GM06990 (cell line): ENCODE results near the gene PPP1R13L.

Experiments
- DNase-seq: peaks from one replicate; pipeline ENCODE4 v3.0.0-alpha.2; 2011; ENCODE audit not compliant: insufficient read length; ENCODE audit errors: extremely low read depth
- H3K27me3 ChIP-seq: replicated peaks from 2 replicates; pipeline ENCODE4 v1.6.0; 2011; ENCODE audit warnings: low read length; ENCODE audit not compliant: control insufficient read depth, insufficient read depth
- H3K36me3 ChIP-seq: 2 replicates; pipeline ENCODE4 v1.5.1; 2011; ENCODE audit warnings: low read length; ENCODE audit not compliant: control insufficient read depth, insufficient read depth
- H3K4me3 ChIP-seq: replicated peaks from 2 replicates; pipeline ENCODE4 v1.5.1; 2011; ENCODE audit warnings: low read depth, mild to moderate bottlenecking, control low read depth, low read length
- TF ChIP-seq, protein P1 (sequence below): IDR thresholded peaks from 2 replicates; pipeline ENCODE4 v1.5.1; 2011; ENCODE audit warnings: low read length, control low read depth, mild to moderate bottlenecking, inconsistent platforms; ENCODE audit not compliant: insufficient read depth, poor library complexity, severe bottlenecking

The PPP1R13L gene

DNA sequence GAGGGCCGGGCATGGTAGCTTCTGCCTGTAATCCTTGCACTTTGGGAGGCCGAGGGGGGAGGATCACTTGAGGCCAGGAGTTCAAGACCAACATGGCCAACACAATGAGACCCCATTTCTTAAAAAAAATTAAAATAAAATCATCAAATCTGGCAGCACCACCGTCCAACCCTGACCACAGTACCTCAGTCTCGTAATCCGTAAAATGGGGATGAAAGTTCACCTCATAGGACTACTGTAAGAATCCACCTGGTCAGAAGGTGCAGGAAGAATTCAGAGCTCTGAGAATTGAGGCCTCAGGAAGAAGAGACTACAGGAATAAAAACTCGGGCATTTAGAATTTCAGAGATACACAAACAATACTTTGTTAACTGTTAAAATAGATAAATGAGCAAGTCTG, 3.1 kb downstream of the PPP1R13L start:
- H3K36me3 ChIP-seq = no peaks in the 10 kb centered on the region
- H3K4me3 ChIP-seq = no peak overlapping the region
- H3K27me3 ChIP-seq = no peaks in the 10 kb centered on the region
- TF ChIP-seq, protein P1, sequence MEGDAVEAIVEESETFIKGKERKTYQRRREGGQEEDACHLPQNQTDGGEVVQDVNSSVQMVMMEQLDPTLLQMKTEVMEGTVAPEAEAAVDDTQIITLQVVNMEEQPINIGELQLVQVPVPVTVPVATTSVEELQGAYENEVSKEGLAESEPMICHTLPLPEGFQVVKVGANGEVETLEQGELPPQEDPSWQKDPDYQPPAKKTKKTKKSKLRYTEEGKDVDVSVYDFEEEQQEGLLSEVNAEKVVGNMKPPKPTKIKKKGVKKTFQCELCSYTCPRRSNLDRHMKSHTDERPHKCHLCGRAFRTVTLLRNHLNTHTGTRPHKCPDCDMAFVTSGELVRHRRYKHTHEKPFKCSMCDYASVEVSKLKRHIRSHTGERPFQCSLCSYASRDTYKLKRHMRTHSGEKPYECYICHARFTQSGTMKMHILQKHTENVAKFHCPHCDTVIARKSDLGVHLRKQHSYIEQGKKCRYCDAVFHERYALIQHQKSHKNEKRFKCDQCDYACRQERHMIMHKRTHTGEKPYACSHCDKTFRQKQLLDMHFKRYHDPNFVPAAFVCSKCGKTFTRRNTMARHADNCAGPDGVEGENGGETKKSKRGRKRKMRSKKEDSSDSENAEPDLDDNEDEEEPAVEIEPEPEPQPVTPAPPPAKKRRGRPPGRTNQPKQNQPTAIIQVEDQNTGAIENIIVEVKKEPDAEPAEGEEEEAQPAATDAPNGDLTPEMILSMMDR = no peak
- DNase-seq = no peak

DNA sequence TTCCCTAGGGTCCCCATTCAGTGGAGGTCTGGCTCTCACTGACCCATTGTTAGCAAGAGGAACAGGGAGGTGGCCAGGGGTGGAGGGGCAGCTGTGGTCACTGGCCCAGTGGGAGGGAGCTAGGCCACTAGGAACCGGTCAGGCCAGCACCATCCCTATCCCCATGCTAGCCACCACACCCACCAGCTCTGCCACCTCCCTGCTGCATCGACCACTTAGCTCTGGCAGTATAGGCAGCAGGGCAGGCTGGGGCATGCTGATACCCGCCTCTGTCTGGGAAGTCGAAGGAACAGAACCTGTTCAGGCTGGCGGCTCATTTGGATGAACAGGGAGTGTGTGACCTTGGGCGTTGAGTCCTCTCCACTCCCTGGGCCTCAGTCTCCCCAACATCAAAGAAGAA, 4.7 kb downstream of the PPP1R13L start:
- H3K4me3 ChIP-seq = no peak overlapping the region
- TF ChIP-seq, protein P1 = no peak
- no peak for DNase-seq
- no peaks in the 10 kb centered on the region for H3K36me3 ChIP-seq
- H3K27me3 ChIP-seq = no peaks in the 10 kb centered on the region

DNA sequence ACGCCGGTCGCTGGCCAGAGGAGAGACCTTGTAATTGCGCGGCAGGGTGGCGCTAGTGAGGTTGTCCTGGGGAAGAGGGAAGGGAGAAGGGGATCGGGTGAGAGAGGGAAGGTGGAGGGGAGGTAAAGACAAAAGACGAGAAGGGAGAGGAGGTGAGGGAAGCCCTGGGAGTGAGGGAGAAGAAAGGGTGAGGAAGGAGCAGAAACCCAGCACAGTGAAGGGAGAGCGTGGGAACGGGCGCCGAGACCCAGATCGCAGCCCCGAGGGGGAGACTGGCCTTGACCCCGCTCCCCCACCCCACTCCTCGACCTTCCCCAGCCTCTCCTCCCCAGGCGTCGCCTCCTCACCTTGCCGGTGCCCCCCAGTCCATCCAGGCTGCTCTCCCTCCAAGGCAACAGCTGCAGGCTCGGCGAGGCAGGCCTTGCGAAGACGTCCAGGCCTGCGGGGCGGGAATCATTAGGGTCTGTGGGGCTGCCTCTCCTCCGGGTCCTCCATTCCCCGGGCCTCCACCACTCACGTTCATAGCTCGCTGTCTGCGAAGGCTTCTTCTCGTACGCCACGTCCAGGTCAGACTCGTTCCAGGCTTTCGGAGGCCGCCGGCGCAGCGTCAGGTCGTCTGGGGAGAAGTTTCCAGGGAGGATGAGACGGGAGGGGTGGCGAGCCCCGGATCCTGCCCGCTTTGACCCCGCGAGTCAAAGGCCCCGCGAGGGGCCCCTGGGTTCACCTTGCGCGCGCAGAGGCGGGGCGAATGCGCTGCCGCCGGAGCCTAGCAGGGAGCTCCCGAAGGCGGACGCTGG, 8.8 kb downstream of the PPP1R13L start:
- TF ChIP-seq, protein P1 = no peak
- Histone ChIP-seq H3K36me3 (no peaks in the 10 kb centered on the region), H3K4me3 (no peak overlapping the region), H3K27me3 (no peaks in the 10 kb centered on the region)
- no peak for DNase-seq

DNA sequence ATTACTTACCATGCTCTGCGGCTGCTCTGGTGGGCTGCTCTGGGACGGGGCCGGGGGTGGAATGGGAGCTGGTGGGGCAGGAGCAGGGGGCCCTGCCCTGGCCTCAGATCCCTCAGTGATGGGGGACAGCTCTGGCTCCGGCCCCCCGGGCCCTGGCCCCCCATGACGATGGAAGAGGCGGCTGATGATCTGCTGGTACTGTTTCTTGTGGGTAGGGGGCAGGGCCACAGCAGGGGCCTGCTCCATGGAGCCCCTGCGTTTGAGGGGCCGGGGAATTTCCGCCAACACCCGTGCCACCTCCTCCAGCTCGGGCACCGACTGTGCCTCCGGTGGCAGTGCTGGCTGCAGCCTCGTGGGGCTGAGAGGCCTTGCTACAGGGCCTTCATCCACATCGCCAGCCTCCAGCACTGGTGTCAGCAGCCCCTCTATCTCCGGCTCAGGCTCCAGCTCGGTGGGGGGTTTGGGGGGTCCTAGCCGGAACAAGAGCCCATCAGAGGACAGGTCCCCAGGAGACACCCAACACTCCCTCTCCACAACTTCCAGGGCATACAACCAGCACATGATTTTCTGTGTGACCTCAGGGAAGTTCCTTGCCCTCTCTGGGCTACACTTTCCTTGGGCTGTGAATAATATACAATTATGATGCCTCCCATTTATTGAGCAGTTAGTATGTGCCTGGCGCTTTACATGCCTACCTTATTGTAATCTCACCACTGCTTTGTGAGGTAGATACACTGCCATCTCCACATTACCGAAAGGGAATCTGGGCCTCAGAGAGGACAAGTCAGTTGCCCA, 12.8 kb downstream of the PPP1R13L start:
- no peak for DNase-seq
- TF ChIP-seq, protein P1 = no peak
- H3K27me3 ChIP-seq = no peaks in the 10 kb centered on the region
- no peaks in the 10 kb centered on the region for H3K36me3 ChIP-seq
- H3K4me3 ChIP-seq = no peak overlapping the region

DNA sequence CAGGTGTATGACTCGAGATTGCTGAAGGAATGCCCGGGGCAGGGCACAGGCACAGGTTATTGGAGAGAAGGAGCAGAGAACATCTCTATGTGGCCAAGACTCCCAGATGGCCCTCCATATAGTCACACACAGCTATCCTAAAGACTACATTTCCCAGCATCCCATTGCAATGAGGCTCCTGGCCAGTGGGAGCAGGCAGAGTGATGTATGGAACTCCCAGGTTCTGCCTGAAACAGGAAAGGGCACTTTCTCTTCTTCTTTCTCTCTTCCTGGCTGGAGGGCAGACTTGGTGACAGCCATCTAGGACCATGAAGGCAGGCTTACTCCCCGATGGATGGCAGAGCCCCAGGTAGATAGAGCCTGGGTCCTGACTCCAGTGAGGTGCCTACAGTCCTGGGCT, 13.5 kb downstream of the PPP1R13L start:
- TF ChIP-seq, protein P1 = no peak
- Histone ChIP-seq H3K36me3 (no peaks in the 10 kb centered on the region), H3K4me3 (no peak overlapping the region), H3K27me3 (no peaks in the 10 kb centered on the region)
- no peak for DNase-seq
